HEK293T (cell line): ENCODE measurements around the gene TNXB.

Experiments used
- BHLHE40 ChIP-seq: fragments of 450-650 bp; IDR thresholded peaks from 2 replicates; pipeline ENCODE4 v1.6.1; 2016; ENCODE audit warnings: mild to moderate bottlenecking, moderate library complexity, borderline replicate concordance
- CTBP1 ChIP-seq: fragments of 450-650 bp; IDR thresholded peaks from 2 replicates; pipeline ENCODE4 v1.6.1; 2016; ENCODE audit warnings: borderline replicate concordance
- ELF4 ChIP-seq: fragments of 450-650 bp; IDR thresholded peaks from 2 replicates; pipeline ENCODE4 v1.6.1; 2017; ENCODE audit warnings: antibody characterized with exemption
- FOXA1 ChIP-seq: fragments of 450-650 bp; IDR thresholded peaks from 2 replicates; pipeline ENCODE4 v1.6.1; 2016; ENCODE audit warnings: mild to moderate bottlenecking
- FOXK2 ChIP-seq: fragments of 450-650 bp; IDR thresholded peaks from 2 replicates; pipeline ENCODE4 v1.6.1; 2016; ENCODE audit warnings: mild to moderate bottlenecking
- FOXM1 ChIP-seq: fragments of 450-650 bp; IDR thresholded peaks from 2 replicates; pipeline ENCODE4 v1.6.1; 2017; ENCODE audit warnings: mild to moderate bottlenecking, borderline replicate concordance
- HDGF ChIP-seq: fragments of 450-650 bp; IDR thresholded peaks from 2 replicates; pipeline ENCODE4 v1.6.1; 2017; ENCODE audit warnings: antibody characterized with exemption, borderline replicate concordance
- NFRKB ChIP-seq: fragments of 450-650 bp; IDR thresholded peaks from 2 replicates; pipeline ENCODE4 v1.6.1; 2016; ENCODE audit warnings: mild to moderate bottlenecking, moderate library complexity
- SP1 ChIP-seq: fragments of 450-650 bp; IDR thresholded peaks from 2 replicates; pipeline ENCODE4 v1.6.1; 2017
- SUZ12 ChIP-seq: fragments of 450-650 bp; IDR thresholded peaks from 2 replicates; pipeline ENCODE4 v1.6.1; 2016; ENCODE audit warnings: mild to moderate bottlenecking
- TARDBP ChIP-seq: fragments of 450-650 bp; IDR thresholded peaks from 2 replicates; pipeline ENCODE4 v1.6.1; 2016
- ZNF384 ChIP-seq: fragments of 450-650 bp; IDR thresholded peaks from 2 replicates; pipeline ENCODE4 v1.6.1; 2016
- TF ChIP-seq, protein P1 (sequence below): fragments of 450-650 bp; IDR thresholded peaks from 2 replicates; pipeline ENCODE4 v1.6.1; 2016

- TF ChIP-seq HDGF (no peak), BHLHE40 (no peak), ZNF384 (no peak), TARDBP (no peak), FOXK2 (no peak), FOXM1 (no peak), ELF4 (no peak), NFRKB (no peak), SP1 (no peak), SUZ12 (no peak), CTBP1 (no peak), FOXA1 (no peak)
- TF ChIP-seq, protein P1, sequence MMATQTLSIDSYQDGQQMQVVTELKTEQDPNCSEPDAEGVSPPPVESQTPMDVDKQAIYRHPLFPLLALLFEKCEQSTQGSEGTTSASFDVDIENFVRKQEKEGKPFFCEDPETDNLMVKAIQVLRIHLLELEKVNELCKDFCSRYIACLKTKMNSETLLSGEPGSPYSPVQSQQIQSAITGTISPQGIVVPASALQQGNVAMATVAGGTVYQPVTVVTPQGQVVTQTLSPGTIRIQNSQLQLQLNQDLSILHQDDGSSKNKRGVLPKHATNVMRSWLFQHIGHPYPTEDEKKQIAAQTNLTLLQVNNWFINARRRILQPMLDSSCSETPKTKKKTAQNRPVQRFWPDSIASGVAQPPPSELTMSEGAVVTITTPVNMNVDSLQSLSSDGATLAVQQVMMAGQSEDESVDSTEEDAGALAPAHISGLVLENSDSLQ = no peak
These were observed 5.7 kb upstream of the TNXB start for GRCh38 chr6:32114796-32115195.
